Measurements from ENCODE around the gene VPS13C.

VPS13C gene

GRCh38 chr15:61992518-61992917 is 67.7 kb downstream of the VPS13C start:
- no peak for TF ChIP-seq CTCF (IDR thresholded peaks at IDR 0.05; ENCODE audit: low read depth, low read length, missing control alignments)
- no peak for DNase-seq (ENCODE audit: low read depth)
- H3K4me3 ChIP-seq (ENCODE audit: low read depth, low read length), result no peak overlapping the region

DNA sequence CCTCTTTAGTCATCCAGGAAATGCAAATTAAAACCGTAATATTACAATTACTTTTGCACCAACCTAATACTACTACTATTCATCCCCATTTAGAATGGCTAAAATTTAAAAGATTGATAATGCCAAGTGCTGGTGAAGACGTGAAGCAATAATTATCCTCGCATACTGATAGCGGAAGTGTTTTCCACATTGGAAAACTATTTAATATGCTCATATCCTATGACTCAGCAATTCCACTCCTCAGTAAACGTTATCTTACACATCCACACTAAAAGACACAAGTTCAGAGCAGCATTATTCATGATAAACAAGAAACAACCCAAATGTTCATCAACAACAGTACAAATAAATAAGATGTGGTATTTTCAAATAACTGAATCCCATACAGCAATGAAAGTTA is 70.6 kb downstream of the VPS13C start:
- no peak overlapping the region for H3K4me3 ChIP-seq (ENCODE audit: low read depth, low read length)
- DNase-seq (ENCODE audit: low read depth), result no peak
- no peak for TF ChIP-seq CTCF (IDR thresholded peaks at IDR 0.05; ENCODE audit: low read depth, low read length, missing control alignments)

GRCh38 chr15:61987824-61988223 is 72.4 kb downstream of the VPS13C start:
- DNase-seq (ENCODE audit: low read depth), result no peak
- TF ChIP-seq CTCF (IDR thresholded peaks at IDR 0.05; ENCODE audit: low read depth, low read length, missing control alignments), result no peak
- no peak overlapping the region for H3K4me3 ChIP-seq (ENCODE audit: low read depth, low read length)

GRCh38 chr15:61983081-61983480 is 77.2 kb downstream of the VPS13C start:
- no peak for DNase-seq (ENCODE audit: low read depth)
- no peak overlapping the region for H3K4me3 ChIP-seq (ENCODE audit: low read depth, low read length)
- no peak for TF ChIP-seq CTCF (IDR thresholded peaks at IDR 0.05; ENCODE audit: low read depth, low read length, missing control alignments)

DNA sequence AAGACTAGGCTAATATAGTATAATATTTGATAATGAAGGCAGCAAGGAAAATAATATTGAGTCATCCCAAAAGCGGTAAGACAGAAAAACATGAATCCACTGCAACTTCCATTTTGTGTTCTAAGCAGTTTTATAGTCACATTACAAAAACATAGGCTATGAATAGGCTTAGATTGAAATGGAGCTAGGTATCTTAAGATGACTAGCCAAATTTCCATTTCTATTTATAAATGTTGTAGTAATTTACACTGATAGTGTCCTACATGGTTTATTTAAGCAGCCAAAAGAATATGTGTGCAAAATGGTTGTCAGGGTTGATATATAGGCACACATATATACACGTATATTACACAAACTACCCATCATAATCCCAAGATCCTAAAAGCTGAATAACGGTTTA is 82.0 kb downstream of the VPS13C start:
- no peak for DNase-seq (ENCODE audit: low read depth)
- TF ChIP-seq CTCF (IDR thresholded peaks at IDR 0.05; ENCODE audit: low read depth, low read length, missing control alignments), result no peak
- no peak overlapping the region for H3K4me3 ChIP-seq (ENCODE audit: low read depth, low read length)

DNA sequence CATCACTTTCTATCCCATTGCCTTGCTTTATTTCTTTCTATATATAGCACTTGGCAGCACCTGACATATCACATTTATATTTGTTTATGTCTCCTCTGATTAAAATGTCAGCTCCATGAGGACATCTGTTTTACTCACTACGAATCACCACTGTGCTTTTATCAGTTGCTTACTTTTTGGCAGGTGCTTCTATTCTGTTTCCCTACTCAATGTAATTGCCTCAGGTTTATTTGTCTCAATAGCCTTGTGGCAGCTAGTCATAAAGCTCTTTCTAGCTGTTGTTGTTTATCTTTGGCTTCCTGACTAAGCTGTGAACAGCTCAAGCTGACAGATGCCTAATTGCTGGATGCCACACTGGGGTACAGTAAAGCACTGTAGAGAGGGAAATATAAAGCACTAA is 85.5 kb downstream of the VPS13C start:
- DNase-seq (ENCODE audit: low read depth), result no peak
- no peak overlapping the region for H3K4me3 ChIP-seq (ENCODE audit: low read depth, low read length)
- TF ChIP-seq CTCF (IDR thresholded peaks at IDR 0.05; ENCODE audit: low read depth, low read length, missing control alignments), result no peak

- no peak for DNase-seq (ENCODE audit: low read depth)
- no peak for TF ChIP-seq CTCF (IDR thresholded peaks at IDR 0.05; ENCODE audit: low read depth, low read length, missing control alignments)
- H3K4me3 ChIP-seq (ENCODE audit: low read depth, low read length), result no peak overlapping the region
Measured at GRCh38 chr15:61974118-61974517, 86.1 kb downstream of the VPS13C start.

All from GM12864 (cell line).